NOMO-1 (cell line): ENCODE data around the gene EDC3.

Experiments used
- DNase-seq, 2 experiments: peaks; one replicate each; lab custom pipeline; 2025; ENCODE audit not compliant: unreplicated experiment in 2 of 2; lab: John Stamatoyannopoulos, UW

The EDC3 gene

DNA sequence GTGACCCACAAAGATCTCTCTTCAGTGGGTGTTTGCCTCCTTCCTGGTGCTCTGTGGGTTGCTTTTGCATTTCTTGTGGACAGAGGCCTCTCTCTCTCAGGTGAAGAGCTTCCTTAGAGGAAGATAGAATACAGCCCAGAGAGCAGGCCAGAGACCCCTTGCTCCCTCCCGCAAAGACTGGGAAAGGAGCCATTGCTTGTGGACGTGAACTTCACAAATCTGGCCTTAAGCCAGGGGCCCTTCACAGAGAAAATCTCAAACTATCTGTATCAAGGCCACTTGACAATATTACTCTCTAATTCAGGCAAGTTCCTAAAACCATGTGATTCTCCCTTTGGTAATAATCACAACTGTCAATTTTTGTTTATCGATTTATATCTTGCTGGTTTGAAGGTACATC is 110.6 kb downstream of the EDC3 start:
- DNase-seq, result no peak

DNA sequence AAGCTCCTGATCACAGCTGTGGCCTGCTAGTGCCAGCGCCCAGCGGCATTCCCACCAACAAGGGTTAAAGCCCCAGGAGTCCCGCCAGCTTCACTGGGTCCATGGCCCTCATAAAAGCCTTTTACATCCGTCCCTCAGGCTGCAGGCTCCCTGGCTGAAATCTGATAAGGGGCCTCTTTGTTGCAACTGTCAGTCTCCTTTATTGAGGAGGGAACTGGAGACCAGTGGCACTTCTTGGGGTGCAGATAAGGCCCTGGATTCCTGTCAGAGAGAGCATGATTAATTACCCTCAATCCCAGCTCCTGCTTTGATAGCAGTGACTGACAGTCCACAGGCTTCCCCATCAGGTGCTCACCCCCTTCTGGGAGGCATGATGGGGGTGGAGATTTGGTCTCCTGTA is 111.0 kb downstream of the EDC3 start:
- DNase-seq, result no peak

- no peak for DNase-seq
Measured at GRCh38 chr15:74584204-74584603, 111.6 kb downstream of the EDC3 start.
